ENCODE data around the gene SP6.

The SP6 gene

DNA sequence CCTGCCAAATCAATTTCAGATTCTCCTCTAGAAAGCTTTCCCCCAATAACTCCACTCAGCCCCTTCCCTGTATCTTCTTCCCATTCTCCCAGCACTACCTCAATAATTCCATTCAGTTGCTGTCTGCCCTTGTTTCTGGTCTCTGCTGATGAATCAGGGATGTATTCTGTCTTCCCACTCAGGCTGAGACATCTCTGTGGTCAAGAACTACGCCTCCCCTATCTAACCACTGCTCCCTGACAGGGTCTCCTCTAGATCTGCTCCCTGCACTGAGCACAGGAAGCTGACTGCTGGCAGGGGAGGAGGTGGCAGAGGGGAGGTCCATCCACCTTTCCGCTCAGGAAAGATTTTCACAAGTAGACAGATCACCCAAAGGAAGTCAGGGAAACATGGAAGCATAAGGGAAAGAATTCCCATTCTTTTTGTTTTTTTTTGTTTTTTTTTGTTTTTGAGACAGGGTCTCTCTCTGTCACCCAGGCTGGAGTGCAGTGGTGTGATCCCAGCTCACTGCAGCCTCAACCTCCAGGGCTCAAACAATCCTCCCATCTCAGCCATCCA is 28.1 kb upstream of the SP6 start:
- no peak for DNase-seq (ENCODE audit: low spot score)
- TF ChIP-seq, protein P1, sequence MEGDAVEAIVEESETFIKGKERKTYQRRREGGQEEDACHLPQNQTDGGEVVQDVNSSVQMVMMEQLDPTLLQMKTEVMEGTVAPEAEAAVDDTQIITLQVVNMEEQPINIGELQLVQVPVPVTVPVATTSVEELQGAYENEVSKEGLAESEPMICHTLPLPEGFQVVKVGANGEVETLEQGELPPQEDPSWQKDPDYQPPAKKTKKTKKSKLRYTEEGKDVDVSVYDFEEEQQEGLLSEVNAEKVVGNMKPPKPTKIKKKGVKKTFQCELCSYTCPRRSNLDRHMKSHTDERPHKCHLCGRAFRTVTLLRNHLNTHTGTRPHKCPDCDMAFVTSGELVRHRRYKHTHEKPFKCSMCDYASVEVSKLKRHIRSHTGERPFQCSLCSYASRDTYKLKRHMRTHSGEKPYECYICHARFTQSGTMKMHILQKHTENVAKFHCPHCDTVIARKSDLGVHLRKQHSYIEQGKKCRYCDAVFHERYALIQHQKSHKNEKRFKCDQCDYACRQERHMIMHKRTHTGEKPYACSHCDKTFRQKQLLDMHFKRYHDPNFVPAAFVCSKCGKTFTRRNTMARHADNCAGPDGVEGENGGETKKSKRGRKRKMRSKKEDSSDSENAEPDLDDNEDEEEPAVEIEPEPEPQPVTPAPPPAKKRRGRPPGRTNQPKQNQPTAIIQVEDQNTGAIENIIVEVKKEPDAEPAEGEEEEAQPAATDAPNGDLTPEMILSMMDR (IDR thresholded peaks at IDR 0.05; ENCODE audit: extremely low read depth, insufficient read depth, missing control alignments), result no peak

DNA sequence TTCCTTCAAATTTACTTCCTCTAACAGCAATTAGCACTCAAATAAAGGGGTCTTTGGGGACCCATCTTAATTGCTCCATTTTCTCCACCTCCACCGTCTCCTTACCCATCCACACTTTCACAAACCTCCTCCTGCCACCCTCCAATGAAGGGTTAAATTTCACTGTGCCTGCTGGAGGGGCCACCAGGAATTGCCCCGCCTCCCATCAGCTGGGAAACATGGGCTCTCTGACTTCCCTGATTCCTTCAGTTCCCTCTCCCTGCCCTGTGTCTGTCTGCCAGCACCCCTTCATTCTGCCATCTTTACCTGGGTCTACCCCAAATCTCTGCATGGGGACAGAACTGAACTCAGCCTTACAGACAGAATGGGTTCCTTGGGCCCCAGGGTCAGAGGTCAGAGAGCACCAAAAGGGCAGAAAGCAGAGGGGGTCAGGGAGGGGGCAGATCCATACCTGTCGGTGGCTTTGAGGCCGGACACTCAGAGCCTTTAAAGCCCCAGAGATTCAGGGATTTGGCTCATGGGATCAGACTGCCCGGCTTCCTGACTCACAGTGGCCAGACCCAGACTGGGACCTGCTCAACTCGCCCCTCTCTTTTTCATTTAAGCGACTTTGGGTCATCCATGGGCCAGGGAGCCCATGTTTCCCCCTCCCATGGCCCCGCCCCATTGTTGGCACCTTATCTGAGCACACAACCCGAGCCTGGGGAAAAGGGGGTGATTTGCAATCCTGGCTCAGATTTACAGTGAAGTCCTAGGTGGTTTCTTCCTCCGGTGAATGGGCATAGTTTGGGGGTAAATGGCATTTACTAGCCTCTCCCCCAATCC is 27.5 kb upstream of the SP6 start:
- TF ChIP-seq, protein P1 (IDR thresholded peaks at IDR 0.05; ENCODE audit: extremely low read depth, insufficient read depth, missing control alignments), result no peak
- DNase-seq (ENCODE audit: low spot score), result no peak
- in situ Hi-C loops (cut with MboI; ENCODE audit: low pct_unique_long_range_greater_than_20kb, low sequenced_read_pairs, unreplicated experiment), result no loop called here

More for the DNA sequence above, 28.1 kb upstream of the SP6 start:
- in situ Hi-C loops (cut with MboI; ENCODE audit: low pct_unique_long_range_greater_than_20kb, low sequenced_read_pairs, unreplicated experiment), result no loop called here

DNA sequence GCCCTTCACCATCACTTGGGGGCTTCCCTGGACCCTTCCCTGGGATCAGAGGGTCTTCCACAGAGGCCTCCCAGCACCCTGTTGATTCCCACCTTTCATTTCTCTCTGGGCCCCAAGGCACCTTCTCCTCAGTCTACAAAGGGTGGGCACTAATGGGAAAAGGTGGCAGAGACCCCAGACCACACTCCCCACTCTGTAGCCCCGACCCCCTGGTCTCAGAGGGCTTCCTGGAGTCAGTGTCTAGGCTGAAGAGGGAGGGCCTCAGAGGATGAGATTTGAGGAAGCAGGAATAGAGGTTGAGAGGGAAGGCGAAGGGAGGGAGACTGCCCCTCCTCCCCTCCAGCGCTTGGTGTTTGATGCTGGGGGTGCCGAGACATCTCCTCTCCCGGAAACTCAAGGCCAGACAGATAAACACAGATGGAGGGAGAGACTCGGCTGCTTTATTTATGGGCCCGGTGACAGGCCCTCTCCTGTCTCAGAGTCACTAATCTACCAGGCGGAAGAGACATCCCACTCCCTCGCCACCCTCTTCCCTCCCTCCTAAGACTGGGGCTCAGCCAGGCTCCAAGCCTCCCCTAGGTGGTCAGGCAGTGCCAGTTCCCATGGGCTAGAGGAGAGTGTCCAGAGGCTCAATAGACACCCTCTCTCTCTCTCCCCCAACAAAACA is 26.5 kb upstream of the SP6 start:
- TF ChIP-seq, protein P1 (IDR thresholded peaks at IDR 0.05; ENCODE audit: extremely low read depth, insufficient read depth, missing control alignments), result no peak
- in situ Hi-C loops (cut with MboI; ENCODE audit: low pct_unique_long_range_greater_than_20kb, low sequenced_read_pairs, unreplicated experiment), result no loop called here
- DNase-seq (ENCODE audit: low spot score), result no peak

DNA sequence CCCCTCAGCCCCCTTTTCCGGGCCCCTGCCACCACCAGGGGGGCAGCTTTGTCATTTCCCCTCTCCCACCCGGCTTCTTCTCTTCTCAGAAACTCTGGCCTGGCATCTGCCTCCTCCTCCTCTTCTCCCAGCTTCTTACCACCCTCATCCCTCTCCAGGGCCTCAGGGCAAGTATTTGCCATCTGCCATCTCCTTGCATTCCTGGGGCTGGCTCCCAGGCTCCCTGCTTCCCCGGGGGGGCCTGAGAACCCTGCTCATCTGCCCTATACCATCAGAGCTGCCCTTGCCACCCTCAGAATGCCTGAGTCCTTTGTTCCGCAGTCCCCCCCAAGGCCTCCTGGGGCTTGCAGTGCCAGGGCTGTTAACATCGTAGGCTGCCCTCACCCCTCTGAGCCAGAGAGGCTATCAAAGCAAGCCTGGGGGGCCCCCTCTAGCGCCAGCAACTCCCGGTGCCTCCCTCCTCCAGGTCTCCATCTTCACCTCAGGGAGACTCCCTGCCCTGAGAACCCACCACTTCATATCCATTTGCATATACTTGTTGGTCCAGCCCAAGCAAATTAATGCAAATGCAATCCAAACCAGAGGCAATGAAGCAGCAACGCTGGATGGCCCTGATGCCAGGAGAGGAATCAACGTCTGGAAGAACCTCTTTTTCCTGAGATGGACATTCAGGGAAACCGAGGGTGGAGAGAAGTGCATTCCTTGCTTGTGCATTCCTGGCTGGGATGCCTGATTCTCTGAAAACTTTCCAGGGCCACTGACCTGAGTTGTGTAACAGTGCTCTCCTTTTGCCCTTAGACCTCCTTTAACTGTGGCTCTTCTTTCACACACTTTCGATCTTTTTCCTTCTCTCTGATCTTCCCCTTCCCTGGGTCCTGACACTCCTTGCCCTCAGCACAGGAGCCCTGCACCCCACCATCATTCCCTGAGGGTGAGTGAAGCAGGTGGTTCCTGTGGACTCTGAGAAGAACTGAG is 24.3 kb upstream of the SP6 start:
- no peak for DNase-seq (ENCODE audit: low spot score)
- in situ Hi-C loops (cut with MboI; ENCODE audit: low pct_unique_long_range_greater_than_20kb, low sequenced_read_pairs, unreplicated experiment), result no loop called here
- TF ChIP-seq, protein P1 (IDR thresholded peaks at IDR 0.05; ENCODE audit: extremely low read depth, insufficient read depth, missing control alignments), result no peak

GRCh38 chr17:47873200-47874090 is 22.5 kb upstream of the SP6 start:
- TF ChIP-seq, protein P1 (IDR thresholded peaks at IDR 0.05; ENCODE audit: extremely low read depth, insufficient read depth, missing control alignments), result no peak
- DNase-seq (ENCODE audit: low spot score), result no peak
- in situ Hi-C loops (cut with MboI; ENCODE audit: low pct_unique_long_range_greater_than_20kb, low sequenced_read_pairs, unreplicated experiment), result no loop called here

Measured in GM13977 (cell line).